NCI-H460 (cell line): ENCODE results near the gene TBC1D5. TPM values are rescaled to one million over a fixed set of nuclear protein-coding genes. Genes with fewer than 3 reads are reported as not detected.
A peak's percentile ranks its signal among the peaks of the same experiment; 100 is the strongest.
"Not testable (repeated sequence)": the region's sequence is repeated elsewhere in the genome, so short reads cannot be mapped to it uniquely, and the experiment has no call there.

Source experiments
- DNase-seq: peaks from one replicate; pipeline ENCODE4 v3.0.0-alpha.2; 2016; ENCODE audit warnings: low read depth; ENCODE audit errors: extremely low read depth
- polyA plus RNA-seq: library from polyadenylated mRNA; depleted of rRNA; stranded (reverse); fragments of >200 nt; gene quantifications from 2 replicates; pipeline ENCODE4 v1.2.3, GENCODE V29; 2014; cell fraction: nucleus; rRNA removed
- total RNA-seq: library from RNA; depleted of rRNA; stranded (reverse); fragments of >200 nt; shearing (Covaris generic); gene quantifications from 2 replicates; pipeline ENCODE4 v1.2.3, GENCODE V29; 2014; rRNA removed

The TBC1D5 gene, protein sequence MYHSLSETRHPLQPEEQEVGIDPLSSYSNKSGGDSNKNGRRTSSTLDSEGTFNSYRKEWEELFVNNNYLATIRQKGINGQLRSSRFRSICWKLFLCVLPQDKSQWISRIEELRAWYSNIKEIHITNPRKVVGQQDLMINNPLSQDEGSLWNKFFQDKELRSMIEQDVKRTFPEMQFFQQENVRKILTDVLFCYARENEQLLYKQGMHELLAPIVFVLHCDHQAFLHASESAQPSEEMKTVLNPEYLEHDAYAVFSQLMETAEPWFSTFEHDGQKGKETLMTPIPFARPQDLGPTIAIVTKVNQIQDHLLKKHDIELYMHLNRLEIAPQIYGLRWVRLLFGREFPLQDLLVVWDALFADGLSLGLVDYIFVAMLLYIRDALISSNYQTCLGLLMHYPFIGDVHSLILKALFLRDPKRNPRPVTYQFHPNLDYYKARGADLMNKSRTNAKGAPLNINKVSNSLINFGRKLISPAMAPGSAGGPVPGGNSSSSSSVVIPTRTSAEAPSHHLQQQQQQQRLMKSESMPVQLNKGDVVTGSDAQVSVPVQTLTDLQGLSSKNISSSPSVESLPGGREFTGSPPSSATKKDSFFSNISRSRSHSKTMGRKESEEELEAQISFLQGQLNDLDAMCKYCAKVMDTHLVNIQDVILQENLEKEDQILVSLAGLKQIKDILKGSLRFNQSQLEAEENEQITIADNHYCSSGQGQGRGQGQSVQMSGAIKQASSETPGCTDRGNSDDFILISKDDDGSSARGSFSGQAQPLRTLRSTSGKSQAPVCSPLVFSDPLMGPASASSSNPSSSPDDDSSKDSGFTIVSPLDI
- 43.1 and 48.7 TPM in 2 replicates for total RNA-seq
- 9.2 and 24.4 TPM in 2 replicates for polyA plus RNA-seq

DNA sequence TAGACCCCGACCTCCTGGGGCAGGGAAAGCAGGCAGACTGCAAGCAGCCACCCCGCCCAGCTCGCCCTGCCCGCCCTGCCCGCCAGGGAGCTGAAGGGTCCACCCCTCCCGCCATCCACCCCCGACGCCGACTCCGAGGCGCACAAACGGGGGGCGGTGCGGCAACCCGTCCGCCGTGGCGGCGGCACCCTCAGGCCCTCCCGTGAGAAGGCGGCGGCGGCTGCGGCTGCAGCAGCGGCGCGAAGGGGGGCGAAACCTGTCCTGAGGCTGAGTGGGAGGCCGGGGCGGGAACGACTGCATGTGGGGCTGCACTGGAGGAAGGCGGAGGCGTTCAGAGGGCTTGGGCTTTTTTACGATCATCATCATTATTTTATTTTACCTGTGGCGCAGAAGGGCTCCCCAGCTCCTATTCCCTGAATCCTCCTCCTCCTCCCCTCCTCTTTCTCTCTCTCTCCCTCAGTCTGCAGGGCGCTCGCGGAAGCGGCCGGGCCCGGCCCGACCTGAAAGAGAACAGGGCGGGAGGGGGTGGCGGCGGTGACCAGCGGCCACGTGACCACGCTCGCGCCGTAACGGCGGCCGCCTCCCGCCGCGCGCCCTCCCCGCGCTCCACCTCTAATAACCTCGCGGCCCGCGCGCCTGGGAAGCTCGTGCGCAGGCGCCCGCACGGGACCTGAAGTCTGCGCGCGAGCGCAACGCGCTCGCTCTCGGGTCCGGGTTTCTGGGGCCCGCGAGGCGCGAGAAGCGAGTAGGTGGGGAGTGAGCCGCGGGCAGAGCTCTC is at the start of gene TBC1D5:
Gene TBC1D5, minus strand, starts transcription at position 530 of the 778 bp plus-strand sequence. CDS start 234,061 bp downstream, outside the sequence.
- DNase-seq: peak; percentile 95

DNA sequence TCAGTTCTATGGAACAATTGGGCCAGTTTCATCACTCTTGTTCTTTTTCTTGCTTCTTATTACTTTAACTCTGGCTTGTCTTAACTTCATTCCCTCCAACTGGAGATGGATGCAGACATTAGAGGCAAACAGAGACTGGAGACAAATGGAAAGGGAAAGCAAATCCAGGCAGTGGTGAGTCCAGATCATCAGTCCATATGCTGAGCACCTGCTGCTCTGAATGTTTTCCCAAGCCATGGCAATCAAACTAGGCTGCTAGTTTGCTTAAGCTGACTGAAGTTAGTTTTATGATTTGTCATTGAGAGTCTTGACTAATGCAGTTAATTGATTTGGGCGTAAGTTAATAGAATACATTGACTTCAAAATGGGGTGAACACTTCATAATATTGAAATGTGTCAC is 41.0 kb upstream of the TBC1D5 start:
- DNase-seq: no peak

DNA sequence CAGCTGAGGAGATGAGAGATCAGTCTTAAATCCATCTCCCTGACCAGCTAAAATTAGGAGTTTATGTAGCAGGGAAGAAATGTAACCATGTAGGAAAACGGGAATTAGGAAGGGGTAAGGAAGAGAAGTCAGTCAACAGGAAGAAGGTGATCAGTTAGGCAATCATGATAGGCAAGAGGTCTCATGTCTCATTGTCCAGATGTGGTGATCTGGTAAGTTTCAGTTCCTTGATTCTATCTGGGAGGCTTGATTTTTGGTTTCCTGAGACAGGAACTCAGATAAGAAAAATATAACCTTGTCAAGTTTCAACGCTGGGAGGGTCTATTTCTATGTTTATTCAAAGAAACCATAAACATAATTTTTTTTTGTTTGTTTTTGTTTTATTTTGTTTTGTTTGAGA is 40.3 kb upstream of the TBC1D5 start:
- no peak for DNase-seq

DNA sequence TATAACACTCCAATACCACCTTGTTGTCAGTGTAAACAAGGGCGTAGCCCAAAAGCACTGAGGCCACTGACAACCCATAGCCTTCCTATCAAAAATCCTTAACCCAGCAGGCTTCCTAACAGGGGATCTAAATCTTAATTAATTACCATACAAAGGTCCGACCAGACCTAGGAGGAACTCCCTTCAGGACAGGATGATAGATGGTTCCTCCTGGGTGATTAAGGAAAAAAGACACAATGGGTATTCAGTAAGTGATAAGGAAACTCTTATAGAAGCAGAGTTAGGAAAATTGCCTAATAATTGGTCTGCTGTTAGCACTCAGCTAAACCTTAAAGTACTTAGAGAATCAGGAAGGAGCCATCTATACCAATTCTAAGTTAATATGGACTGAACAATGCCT is 37.9 kb upstream of the TBC1D5 start:
- DNase-seq: not testable (repeated sequence)

DNA sequence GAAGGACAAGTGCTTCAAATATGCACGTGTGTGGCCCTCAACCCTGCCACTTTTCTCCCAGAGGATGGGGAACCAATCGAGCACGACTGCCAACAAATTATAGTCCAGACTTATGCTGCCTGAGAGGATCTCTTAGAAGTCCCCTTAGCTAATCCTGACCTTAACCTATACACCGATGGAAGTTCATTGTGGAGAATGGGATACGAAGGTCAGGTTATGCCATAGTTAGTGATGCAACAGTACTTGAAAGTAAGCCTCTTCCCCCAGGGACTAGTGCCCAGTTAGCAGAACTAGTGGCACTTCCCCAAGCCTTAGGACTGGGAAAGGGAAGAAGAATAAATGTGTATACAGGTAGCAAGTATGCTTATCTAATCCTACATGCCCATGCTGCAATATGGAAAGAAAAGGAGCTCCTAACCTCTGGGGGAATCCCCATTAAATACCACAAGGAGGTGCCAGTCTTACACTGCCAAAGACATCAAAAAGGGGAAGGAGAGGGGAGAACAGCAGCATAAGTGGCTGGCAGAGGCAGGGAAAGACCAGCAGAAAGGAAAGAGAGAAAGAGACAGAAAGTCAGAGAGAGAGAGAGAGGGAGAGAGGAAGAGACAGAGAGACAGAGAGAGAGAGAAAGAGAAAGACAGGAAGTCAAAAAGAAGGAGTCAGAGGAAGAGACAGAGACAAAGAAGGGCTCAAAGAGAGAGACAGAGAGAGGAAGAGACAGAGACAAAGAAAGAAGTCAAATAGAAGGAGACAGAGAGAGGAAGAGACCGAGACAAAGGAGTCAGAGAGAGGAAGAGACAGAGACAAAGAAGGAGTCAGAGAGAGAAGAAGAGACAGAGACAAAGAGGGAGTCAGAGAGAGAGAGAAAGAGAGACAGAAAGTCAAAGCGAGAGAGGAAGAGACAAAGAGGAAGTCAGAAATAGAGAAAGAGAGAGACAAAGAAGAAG is 37.1 kb upstream of the TBC1D5 start:
- not testable (repeated sequence) for DNase-seq

DNA sequence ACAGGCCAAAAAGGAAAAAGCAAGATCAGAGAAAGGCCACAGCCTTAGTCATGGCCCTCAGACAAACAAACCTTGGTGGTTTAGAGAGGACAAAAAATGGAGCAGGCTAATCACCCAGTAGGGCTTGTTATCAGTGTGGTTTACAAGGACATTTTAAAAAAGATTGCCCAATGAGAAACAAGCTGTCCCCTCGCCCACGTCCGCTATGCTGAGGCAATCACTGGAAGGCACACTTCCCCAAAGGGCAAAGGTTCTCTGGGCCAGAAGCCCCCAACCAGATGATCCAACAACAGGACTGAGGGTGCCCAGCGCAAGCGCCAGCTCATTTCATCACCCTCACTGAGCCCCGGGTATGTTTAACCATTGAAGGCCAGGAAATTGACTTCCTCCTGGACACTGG is 34.9 kb upstream of the TBC1D5 start:
- DNase-seq: not testable (repeated sequence)

DNA sequence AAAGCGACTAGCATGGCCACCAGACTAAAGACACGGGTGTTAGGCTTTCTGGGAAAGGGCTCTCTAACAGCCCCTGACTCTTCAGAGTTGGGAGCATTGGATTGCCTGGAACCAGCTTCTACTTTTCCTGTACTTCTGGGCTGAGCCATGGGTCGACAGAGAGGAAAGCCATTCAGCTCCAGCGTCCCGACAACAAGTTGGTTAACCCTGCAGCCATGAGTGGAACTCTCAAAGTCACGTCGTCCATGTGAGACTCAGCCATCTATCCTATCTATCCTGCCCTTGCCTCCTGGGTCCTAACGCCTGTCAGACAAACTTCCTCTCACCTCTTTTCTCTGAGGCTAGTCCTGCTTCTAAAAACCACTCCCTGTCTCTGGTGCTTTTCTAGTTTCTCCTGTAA is 32.6 kb upstream of the TBC1D5 start:
- no peak for DNase-seq

DNA sequence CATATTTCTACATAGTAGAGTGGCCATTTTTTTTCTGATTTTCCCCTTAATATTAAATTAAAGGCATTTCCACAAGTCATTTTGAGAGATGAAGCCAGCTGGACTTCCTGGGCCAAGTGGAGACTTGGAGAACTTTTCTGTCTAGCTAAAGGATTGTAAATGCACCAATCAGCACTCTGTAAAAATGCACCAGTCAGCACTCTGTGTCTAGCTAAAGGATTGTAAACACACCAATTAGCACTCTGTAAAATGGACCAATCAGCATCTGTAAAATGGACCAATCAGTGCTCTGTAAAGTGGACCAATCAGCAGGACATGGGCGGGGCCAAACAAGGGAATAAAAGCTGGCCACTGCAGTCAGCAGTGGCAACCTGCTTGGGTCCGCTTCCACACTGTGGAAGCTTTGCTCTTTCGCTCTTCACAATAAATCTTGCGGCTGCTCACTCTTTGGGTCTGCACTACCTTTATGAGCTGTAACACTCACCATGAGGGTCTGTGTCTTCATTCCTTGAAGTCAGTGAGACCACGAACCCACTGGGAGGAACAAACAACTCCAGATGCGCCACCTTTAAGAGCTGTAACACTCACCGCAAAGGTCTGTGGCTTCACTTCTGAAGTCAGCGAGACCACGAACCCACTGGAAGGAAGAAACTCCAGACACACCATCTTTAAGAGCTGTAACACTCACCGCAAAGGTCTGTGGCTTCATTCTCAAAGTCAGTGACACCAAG is 31.9 kb upstream of the TBC1D5 start:
- DNase-seq: not testable (repeated sequence)

DNA sequence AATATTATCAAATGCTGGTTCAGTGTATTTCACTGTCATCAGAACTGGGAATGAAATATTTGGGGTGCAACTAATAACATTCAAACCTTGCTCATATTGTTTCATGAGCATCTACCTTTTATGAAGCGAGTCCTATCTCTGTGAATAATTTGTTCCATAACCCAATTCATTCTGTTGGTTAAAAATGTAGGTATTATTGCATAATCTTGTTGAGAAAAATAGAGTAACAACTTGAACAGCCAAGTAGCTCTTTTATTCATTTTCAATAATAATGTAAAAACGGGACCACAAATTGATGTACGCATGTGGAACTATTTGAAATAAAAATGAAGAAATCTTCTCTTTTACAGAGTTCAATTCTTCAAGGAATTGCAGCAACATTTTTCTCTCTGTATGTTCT is 30.1 kb upstream of the TBC1D5 start:
- no peak for DNase-seq

DNA sequence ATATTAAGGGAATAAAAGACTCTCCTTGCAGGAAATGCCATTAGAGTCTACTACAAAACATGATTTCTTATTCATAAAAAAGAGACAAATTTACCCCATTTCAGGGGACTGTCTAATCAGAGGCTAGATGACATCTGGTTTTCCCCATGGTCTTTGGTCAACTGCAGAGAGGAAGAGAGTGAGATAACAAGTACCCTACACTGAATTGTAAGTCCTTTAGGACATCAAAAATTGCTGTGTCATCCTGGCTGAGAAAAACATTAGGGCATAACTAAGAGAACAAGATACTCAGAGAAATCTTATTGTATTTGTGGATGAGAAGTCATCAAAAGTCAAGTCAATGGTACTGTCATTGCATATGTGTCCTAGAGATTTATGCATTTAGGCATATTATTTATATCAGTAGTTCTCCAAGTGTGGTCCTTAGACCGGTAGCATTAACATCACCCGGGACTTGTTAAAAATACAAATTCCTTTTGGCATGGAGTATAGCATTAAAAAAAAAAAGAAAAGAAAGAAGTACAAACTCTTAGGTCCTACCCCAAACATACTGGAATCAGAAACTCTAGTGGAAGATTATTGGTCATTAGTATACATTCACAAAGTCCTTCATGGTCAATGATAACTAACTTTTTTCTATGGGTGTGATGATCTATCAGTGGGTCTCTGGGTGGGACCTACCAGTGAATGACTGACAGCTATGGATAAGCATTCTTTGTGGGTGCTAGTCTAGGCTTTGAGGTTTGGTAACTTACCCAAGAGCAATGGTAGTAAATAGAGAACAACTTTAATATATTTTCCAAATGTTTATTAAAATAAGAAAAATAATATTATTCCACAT is 29.0 kb upstream of the TBC1D5 start:
- DNase-seq: peak; percentile 33

DNA sequence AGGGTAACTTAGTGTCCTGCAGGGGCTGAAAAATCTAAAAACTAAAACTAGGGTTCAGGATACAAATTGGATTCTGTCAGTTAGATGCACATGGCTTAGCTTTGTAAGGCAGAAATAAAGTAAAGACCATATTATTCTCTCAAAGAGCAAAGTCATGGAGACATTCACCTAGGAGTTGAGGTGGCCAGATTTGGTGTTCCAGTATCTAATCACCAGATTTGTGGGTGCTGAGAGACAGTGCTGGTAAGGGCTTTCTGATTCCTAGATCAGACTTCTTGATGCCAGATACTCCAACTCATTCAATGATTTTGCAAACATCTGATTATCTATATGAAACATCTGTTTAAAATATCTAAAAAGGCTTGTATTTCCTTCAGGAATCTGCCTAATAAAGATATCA is 28.3 kb upstream of the TBC1D5 start:
- DNase-seq: no peak

DNA sequence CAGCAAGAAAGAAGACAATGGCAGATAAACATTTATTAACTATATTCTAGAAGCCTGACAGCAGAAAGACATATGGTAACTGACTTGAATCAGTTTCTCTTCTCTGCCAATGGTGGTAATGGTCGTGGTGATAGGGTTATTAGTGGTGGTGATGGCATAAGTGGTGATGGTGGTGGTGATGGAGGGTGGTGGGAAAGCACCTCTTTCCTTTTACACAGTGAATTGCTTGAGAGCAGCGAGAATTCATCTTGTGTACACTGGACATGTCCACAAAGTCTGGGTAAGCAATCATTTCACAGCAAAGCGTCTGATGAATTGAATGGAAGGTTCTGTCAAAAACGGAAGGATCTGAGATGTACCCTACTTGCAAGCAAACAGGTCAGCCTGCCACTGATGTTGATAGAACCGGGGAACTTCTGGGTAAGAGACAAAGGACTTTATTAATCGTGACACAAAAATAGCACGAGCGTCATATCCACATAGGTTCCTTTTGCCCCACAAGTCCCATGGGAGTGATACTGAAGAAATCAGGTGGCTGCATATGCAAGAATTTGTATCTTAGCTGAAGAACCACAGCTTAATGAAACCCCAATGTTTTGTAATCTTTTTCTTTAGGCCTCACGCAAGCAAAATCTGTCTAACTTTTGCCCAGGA is 23.5 kb upstream of the TBC1D5 start:
- DNase-seq: no peak

DNA sequence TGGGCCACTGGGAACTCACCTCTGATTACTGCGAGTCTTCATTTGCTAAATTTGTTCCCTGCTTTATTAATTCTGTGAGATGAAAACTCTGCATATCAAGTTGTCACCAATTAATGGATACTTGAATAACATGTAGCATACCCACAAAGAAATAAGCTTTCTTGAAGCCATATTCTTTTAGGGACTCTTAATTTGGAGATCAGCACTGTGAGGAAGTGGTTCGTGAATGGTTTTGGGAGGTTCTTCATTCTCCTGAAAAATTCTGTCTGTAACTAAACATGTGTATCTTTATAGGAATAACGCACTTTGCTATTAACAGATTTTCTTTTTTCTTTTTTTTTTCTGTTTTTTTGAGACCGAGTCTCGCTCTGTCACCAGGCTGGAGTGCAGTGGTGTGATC is 19.1 kb upstream of the TBC1D5 start:
- DNase-seq: no peak

DNA sequence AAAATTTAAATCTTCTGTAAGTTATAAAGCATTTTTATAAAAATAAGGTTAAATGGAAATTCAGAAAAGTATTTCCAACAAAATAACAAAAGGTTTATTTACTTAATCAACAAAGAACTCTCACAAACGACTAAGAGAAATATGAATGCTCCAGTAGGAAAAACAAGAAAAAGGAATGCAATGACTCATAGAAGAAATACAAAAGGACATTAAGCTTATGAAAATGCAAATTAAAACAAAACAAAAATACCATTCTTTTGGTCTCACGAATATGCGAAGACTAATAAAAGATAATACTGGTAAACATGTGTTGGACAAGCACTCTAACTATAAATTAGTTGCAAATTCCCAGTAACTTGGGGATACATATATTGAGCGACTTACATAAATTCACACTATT is 17.5 kb upstream of the TBC1D5 start:
- DNase-seq: no peak

DNA sequence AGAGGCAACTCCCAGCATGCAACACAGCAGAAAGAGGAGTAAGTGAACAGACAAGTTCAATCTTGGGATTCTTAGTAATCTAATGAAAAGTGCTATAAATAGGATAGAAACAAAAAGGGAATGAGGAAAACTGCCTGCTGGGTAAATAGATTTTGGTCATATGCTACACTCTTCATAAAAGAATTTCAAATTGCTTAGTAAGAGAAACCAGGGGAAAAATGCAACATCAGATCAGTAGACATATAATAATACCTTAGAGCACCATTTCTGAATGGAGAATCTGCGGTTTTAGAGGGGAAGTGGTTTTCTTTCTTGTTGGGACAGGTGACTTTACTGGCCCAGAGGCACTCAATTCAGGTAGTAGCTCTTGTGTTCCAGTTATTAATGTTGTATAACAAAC is 13.4 kb upstream of the TBC1D5 start:
- DNase-seq: no peak

DNA sequence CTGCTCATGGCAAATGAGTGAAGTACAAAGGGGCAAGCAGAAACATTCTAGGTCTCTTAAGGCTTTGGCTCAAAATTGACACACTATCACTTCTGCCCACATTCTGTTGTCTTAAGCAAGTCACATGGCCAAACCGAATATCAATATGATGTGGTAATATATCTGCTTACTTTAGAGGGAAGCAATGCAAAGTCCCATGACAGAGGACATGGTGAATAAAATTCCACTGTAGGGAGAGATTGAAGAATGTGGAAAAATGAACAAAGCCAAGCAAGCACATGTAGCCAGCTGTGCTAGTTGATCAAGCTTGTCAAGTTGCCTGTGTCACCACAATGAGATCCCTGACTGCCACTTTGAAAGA is 11.2 kb upstream of the TBC1D5 start:
- DNase-seq: no peak

DNA sequence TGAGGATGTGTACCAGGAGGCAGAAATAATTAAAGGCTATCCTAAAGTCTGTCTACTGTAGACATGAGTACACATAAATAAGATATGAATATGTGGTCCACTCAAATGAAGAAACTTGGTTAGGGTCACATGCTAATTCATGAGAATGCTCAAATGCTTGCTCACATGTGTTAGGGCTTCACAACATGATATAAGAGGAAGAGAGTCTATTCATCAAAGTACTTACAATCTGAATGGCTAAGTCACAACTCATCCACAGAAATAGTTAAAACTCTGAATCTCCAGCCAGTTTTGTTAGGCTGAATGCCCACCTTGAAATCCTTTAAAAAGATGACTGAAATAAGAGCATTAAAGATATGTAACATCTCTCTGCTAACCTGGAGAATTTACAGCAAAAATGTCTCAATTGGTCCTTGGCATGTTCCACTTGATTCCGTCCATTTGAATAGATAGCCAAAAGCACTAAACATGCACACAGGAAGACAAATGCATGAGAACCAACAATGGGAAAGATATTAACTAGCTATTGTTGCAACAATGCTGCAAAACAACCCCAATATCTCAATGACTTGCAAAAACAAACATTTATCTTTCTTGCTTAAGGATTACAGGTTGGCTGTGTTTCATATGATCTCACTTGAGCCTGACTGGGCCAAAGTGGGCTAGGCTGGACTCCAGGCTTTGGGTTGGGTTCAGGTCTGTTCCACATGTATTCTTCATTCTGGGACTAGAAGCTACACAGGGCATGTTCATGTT is 10.6 kb upstream of the TBC1D5 start:
- no peak for DNase-seq
